SK-N-MC (cell line): ENCODE results near the gene ASB3.

Experiments
- EZH2 ChIP-seq: fragments of 200-600 bp; sonication (generic); IDR thresholded peaks from one replicate; pipeline ENCODE4 v1.6.1; 2017; ENCODE audit warnings: antibody characterized with exemption
- FOXP2 ChIP-seq: optimal IDR thresholded peaks from 2 replicates; pipeline ENCODE3; 2011; ENCODE audit warnings: mild to moderate bottlenecking, moderate library complexity; ENCODE audit not compliant: insufficient read depth; ENCODE audit errors: extremely low read length, control extremely low read depth
- POLR2AphosphoS5 ChIP-seq: IDR thresholded peaks from 2 replicates; pipeline ENCODE4 v1.6.1; 2012; ENCODE audit warnings: mild to moderate bottlenecking, low read depth, low read length, borderline replicate concordance

- no peak for TF ChIP-seq EZH2
- TF ChIP-seq POLR2AphosphoS5 = no peak
- TF ChIP-seq FOXP2 = no peak
These were observed 33.7 kb downstream of the ASB3 start for GRCh38 chr2:53753041-53753440.
